DMS53 (cell line): ENCODE measurements around the gene ARMCX5.

Experiments used
- DNase-seq: peaks from one replicate; lab custom pipeline; 2025; lab: John Stamatoyannopoulos, UW

ARMCX5 gene

GRCh38 chrX:102599084-102599950 lies at the start of gene ARMCX5:
TSS of gene ARMCX5 (plus strand) at chrX:102599515. CDS start at chrX:102602142, 2,627 bp downstream.
- DNase-seq = peak; percentile 97

- no peak for DNase-seq
Measured at GRCh38 chrX:102558607-102559006, 40.7 kb upstream of the ARMCX5 start.

GRCh38 chrX:102560423-102561068 lies 38.8 kb upstream of the ARMCX5 start:
- DNase-seq = no peak

GRCh38 chrX:102580891-102581290 lies 18.4 kb upstream of the ARMCX5 start:
- DNase-seq = no peak

GRCh38 chrX:102593367-102593766 lies 5.9 kb upstream of the ARMCX5 start:
- DNase-seq = no peak

GRCh38 chrX:102599951-102600579 lies 750 bp downstream of the ARMCX5 start:
- peak; percentile 41 for DNase-seq

- DNase-seq = no peak
Measured at GRCh38 chrX:102604327-102604726, 5.0 kb downstream of the ARMCX5 start.

GRCh38 chrX:102606115-102606514 lies 6.8 kb downstream of the ARMCX5 start:
- DNase-seq = no peak

GRCh38 chrX:102610905-102611304 lies 11.6 kb downstream of the ARMCX5 start:
- DNase-seq = no peak

- no peak for DNase-seq
Measured at GRCh38 chrX:102624105-102624504, 24.8 kb downstream of the ARMCX5 start.

GRCh38 chrX:102627640-102628039 lies 28.3 kb downstream of the ARMCX5 start:
- DNase-seq = no peak

GRCh38 chrX:102637561-102637960 lies 38.2 kb downstream of the ARMCX5 start:
- DNase-seq = no peak

GRCh38 chrX:102650903-102651241 lies 51.6 kb downstream of the ARMCX5 start:
- DNase-seq = no peak

- DNase-seq = no peak
Measured at GRCh38 chrX:102651242-102652011, 52.1 kb downstream of the ARMCX5 start, which contains the start of gene GPRASP1. TSS of gene GPRASP1 (plus strand) at chrX:102651483. CDS start at chrX:102653914, 2,431 bp downstream.

GRCh38 chrX:102652031-102652688 lies 52.8 kb downstream of the ARMCX5 start:
- DNase-seq = no peak
